Right lobe of liver (tissue), 6 donors: ENCODE data around the gene SLC46A2. TPM values are rescaled to one million over a fixed set of nuclear protein-coding genes. Genes with fewer than 3 reads are reported as not detected.

Experiments
- ATAC-seq, 4 donors: fragments of 200-7000 bp; cut with Tn5 transposase; one replicate each; pipeline ENCODE4 v1.9.1; 2020; ENCODE audit warnings: mild to moderate bottlenecking in 4 of 4, moderate library complexity in 4 of 4
- DNase-seq, 3 donors: peaks; one replicate each; pipeline ENCODE4 v3.0.0-alpha.2; 2020
- H3K27ac ChIP-seq, 3 donors: fragments of 200-600 bp; one replicate each; pipeline ENCODE4 v1.8.0; 2022
- H3K27me3 ChIP-seq, 2 donors: fragments of 200-600 bp; one replicate each; pipeline ENCODE4 v1.8.0; 2022
- H3K36me3 ChIP-seq, 4 donors: fragments of 200-600 bp; sonication (generic) in 1 of 4; one replicate each; pipeline versions ENCODE4 v1.5.1 to v1.8.0; 2017 to 2022; ENCODE audit warnings: control low read depth in 1 of 4
- H3K4me1 ChIP-seq, 4 donors: fragments of 200-600 bp; sonication (generic) in 1 of 4; one replicate each; pipeline versions ENCODE4 v1.5.1 to v1.8.0; 2017 to 2022; ENCODE audit warnings: control low read depth in 1 of 4
- H3K4me3 ChIP-seq, 3 donors: fragments of 200-600 bp; one replicate each; pipeline ENCODE4 v1.8.0; 2022
- H3K9me3 ChIP-seq, 4 donors: fragments of 200-600 bp; sonication (generic) in 1 of 4; one replicate each; pipeline versions ENCODE4 v1.5.1 to v1.8.0; 2017 to 2022; ENCODE audit warnings: control low read depth in 1 of 4
- POLR2A ChIP-seq: fragments of 450-650 bp; IDR thresholded peaks from one replicate; pipeline ENCODE4 v1.6.1; 2017; ENCODE audit warnings: antibody characterized with exemption, mild to moderate bottlenecking
- WGBS: methylation state at CpG from one replicate; pipeline ENCODE4 v1.1.6; 2018; ENCODE audit warnings: low coverage, low lambda C conversion rate; ENCODE audit not compliant: insufficient coverage; ENCODE audit errors: missing lambda C conversion rate; 5-methylcytosine and 5-hydroxymethylcytosine counted together
- intact Hi-C, 2 donors: fragments of 100-400 bp; cut with DNase I; formaldehyde crosslinking; loops; one replicate each; pipeline versions ENCODE4 v1.11.2 to v1.14.1; 2022
- total RNA-seq, 6 experiments: library from RNA; depleted of rRNA in 2 of 6; stranded (reverse); fragments of >200 nt in 2 of 6; fragmentation: NEBNext Ultra II Directional in 3 of 6; extraction: Animal tissue kit (Norgen Biotek cat#: 25700) in 3 of 6; gene quantifications; one replicate each; pipeline versions ENCODE4 v1.1.0 to v1.2.4, GENCODE V29; 2016 to 2023
- TF ChIP-seq, protein P1 (sequence below), 4 donors: fragments of 200-600 bp in 3 of 4; fragments of 450-650 bp in 1 of 4; IDR thresholded peaks; one replicate each; pipeline versions ENCODE4 v1.5.1 to v1.8.0; 2016 to 2022; ENCODE audit warnings: antibody characterized with exemption in 4 of 4, mild to moderate bottlenecking in 2 of 4
- donor health status: DM: no; HTN: yes; CAD: no.
- donor health status: DM: no; HTN: no; CAD: no.
- donor health status: DM: no; HTN: no; CAD: no.
- donor health status: DM: no; HTN: yes; CAD: no.
- donor health status: DM: no; HTN: yes; CAD: no.

Gene SLC46A2
- total RNA-seq, 6 experiments from 2014 or later: 0.18 to 0.50 (median 0.25) TPM; not detected in 3

GRCh38 chr9:112913326-112913725 lies 22.6 kb upstream of the SLC46A2 start:
- no peak overlapping the region for H3K4me3 ChIP-seq
- H3K36me3 ChIP-seq: no peaks in the 10 kb centered on the region
- H3K9me3 ChIP-seq: no peaks in the 10 kb centered on the region
- H3K27ac ChIP-seq: no peak overlapping the region
- 80% methylated on average over 3 of the region's 4 CpGs for WGBS
- no peaks in the 10 kb centered on the region for H3K4me1 ChIP-seq
- no peaks in the 10 kb centered on the region for H3K27me3 ChIP-seq
- DNase-seq (no peak), ATAC-seq (no peak)
- intact Hi-C loops: no loop called here
- TF ChIP-seq POLR2A: no peak
- TF ChIP-seq, protein P1, sequence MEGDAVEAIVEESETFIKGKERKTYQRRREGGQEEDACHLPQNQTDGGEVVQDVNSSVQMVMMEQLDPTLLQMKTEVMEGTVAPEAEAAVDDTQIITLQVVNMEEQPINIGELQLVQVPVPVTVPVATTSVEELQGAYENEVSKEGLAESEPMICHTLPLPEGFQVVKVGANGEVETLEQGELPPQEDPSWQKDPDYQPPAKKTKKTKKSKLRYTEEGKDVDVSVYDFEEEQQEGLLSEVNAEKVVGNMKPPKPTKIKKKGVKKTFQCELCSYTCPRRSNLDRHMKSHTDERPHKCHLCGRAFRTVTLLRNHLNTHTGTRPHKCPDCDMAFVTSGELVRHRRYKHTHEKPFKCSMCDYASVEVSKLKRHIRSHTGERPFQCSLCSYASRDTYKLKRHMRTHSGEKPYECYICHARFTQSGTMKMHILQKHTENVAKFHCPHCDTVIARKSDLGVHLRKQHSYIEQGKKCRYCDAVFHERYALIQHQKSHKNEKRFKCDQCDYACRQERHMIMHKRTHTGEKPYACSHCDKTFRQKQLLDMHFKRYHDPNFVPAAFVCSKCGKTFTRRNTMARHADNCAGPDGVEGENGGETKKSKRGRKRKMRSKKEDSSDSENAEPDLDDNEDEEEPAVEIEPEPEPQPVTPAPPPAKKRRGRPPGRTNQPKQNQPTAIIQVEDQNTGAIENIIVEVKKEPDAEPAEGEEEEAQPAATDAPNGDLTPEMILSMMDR (IDR thresholded peaks at IDR 0.05): no peak

- no peak overlapping the region for H3K4me3 ChIP-seq
- no peak overlapping the region for H3K27ac ChIP-seq
- no peak for DNase-seq
- ATAC-seq: no peak
- WGBS: 69% methylated on average over 2 of the region's 3 CpGs
- TF ChIP-seq, protein P1 (IDR thresholded peaks at IDR 0.05): no peak
- TF ChIP-seq POLR2A: no peak
- H3K9me3 ChIP-seq: no peaks in the 10 kb centered on the region
- no peaks in the 10 kb centered on the region for H3K27me3 ChIP-seq
- H3K4me1 ChIP-seq: no peaks in the 10 kb centered on the region
- H3K36me3 ChIP-seq: no peaks in the 10 kb centered on the region
- intact Hi-C loops: no loop called here
These were observed 22.0 kb upstream of the SLC46A2 start for GRCh38 chr9:112912636-112913035.

DNA sequence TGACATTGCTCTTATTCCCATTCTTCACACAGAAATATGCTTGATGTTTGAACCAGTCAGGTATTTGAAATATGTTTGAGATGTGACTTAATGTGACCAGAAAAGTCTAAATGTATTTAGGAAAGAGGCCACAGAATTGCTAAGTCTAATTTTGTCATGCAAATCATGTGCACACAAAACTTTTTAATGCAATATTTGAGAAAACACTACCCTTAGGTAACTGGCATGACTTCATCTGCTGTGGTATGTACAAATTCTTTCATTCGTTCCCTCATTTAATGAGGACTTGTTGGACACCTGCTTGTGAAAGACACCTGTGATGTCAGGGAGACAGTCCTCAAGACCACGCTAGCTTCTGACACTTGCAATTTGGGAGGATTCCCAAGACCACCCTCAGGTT lies 21.1 kb upstream of the SLC46A2 start:
- Histone ChIP-seq H3K36me3 (no peaks in the 10 kb centered on the region), H3K9me3 (no peaks in the 10 kb centered on the region), H3K27me3 (no peaks in the 10 kb centered on the region), H3K27ac (no peak overlapping the region), H3K4me1 (no peaks in the 10 kb centered on the region), H3K4me3 (no peak overlapping the region)
- TF ChIP-seq POLR2A: no peak
- TF ChIP-seq, protein P1 (IDR thresholded peaks at IDR 0.05): no peak
- ATAC-seq: no peak
- WGBS: 60% methylated on average over 1 of the region's 2 CpGs
- intact Hi-C loops: no loop called here
- DNase-seq: no peak

GRCh38 chr9:112905084-112905483 lies 14.4 kb upstream of the SLC46A2 start:
- TF ChIP-seq POLR2A: no peak
- TF ChIP-seq, protein P1 (IDR thresholded peaks at IDR 0.05): no peak
- DNase-seq: no peak
- Histone ChIP-seq H3K27ac (no peak overlapping the region), H3K4me3 (no peak overlapping the region), H3K27me3 (no peaks in the 10 kb centered on the region), H3K4me1 (no peaks in the 10 kb centered on the region), H3K9me3 (no peaks in the 10 kb centered on the region), H3K36me3 (no peaks in the 10 kb centered on the region)
- ATAC-seq: no peak
- intact Hi-C loops: loop anchor here (10.0 kb wide), 1 partner anchor 60 kb away; no protein-coding TSS in a partner anchor
- WGBS: 37% methylated on average over 2 of the region's 4 CpGs

- DNase-seq: no peak
- intact Hi-C loops: loop anchor here (10.0 kb wide), 1 partner anchor 56 kb away; no protein-coding TSS in a partner anchor
- TF ChIP-seq, protein P1 (IDR thresholded peaks at IDR 0.05): no peak
- TF ChIP-seq POLR2A: no peak
- H3K27ac ChIP-seq: no peak overlapping the region
- ATAC-seq: no peak
- WGBS: 33% methylated on average over 1 of the region's 1 CpG
- H3K4me3 ChIP-seq: no peak overlapping the region
- H3K4me1 ChIP-seq: no peaks in the 10 kb centered on the region
- no peaks in the 10 kb centered on the region for H3K9me3 ChIP-seq
- no peaks in the 10 kb centered on the region for H3K36me3 ChIP-seq
- H3K27me3 ChIP-seq: no peaks in the 10 kb centered on the region
These were observed 10.2 kb upstream of the SLC46A2 start for GRCh38 chr9:112900901-112901300.
